Glutamatergic neuron (in vitro differentiated cells): Measurements from ENCODE around the gene SENP3. TPM values are rescaled to one million over a fixed set of nuclear protein-coding genes. Genes with fewer than 3 reads are reported as not detected.

ENCODE experiments used
- DNase-seq: peaks from one replicate; pipeline ENCODE4 v3.0.0; 2022
- H3K27ac Mint-ChIP-seq: one replicate; pipeline ENCODE4 v1.8.0; 2020; ENCODE audit warnings: mild to moderate bottlenecking, mixed read lengths, inconsistent platforms; ENCODE audit not compliant: unreplicated experiment
- H3K27me3 Mint-ChIP-seq: one replicate; pipeline ENCODE4 v1.8.0; 2020; ENCODE audit warnings: mild to moderate bottlenecking, moderate library complexity, mixed read lengths, inconsistent platforms; ENCODE audit not compliant: unreplicated experiment
- H3K36me3 Mint-ChIP-seq: one replicate; pipeline ENCODE4 v1.8.0; 2020; ENCODE audit warnings: mild to moderate bottlenecking, mixed read lengths, inconsistent platforms; ENCODE audit not compliant: unreplicated experiment
- H3K4me1 Mint-ChIP-seq: one replicate; pipeline ENCODE4 v1.8.0; 2020; ENCODE audit warnings: mild to moderate bottlenecking, low read depth, mixed read lengths, inconsistent platforms; ENCODE audit not compliant: unreplicated experiment
- H3K4me3 Mint-ChIP-seq: one replicate; pipeline ENCODE4 v1.8.0; 2020; ENCODE audit warnings: mild to moderate bottlenecking, mixed read lengths, inconsistent platforms; ENCODE audit not compliant: unreplicated experiment
- H3K9me3 Mint-ChIP-seq: one replicate; pipeline ENCODE4 v1.8.0; 2020; ENCODE audit warnings: mild to moderate bottlenecking, moderate library complexity, mixed read lengths, inconsistent platforms; ENCODE audit not compliant: unreplicated experiment
- CTCF ChIP-seq: fragments of 200-600 bp; sonication (generic); IDR thresholded peaks from one replicate; pipeline ENCODE4 v1.5.0; 2021; ENCODE audit not compliant: partially characterized antibody, unreplicated experiment
- total RNA-seq: library from RNA; stranded (reverse); fragmentation: NEBNext Ultra II Directional; extraction: Animal tissue kit (Norgen Biotek cat#: 25700); gene quantifications from one replicate; pipeline ENCODE4 v1.2.1, GENCODE V29; 2021; ENCODE audit not compliant: unreplicated experiment

SENP3 gene
- total RNA-seq, 1 donor from 2014 or later = 66.4 TPM

GRCh38 chr17:7558544-7559319 lies 3.0 kb upstream of the SENP3 start, which contains the start of gene TNFSF13:
TNFSF13 (plus strand) TSS chr17:7558750; CDS start chr17:7559040, 290 bp downstream.
- Mint-ChIP-seq H3K36me3 (peaks cover 2% of the 10 kb centered on the region), H3K4me1 (peaks cover 16% of the 10 kb centered on the region), H3K27me3 (peaks cover 10% of the 10 kb centered on the region), H3K4me3 (no peak within 1 kb of the TSS), H3K9me3 (peaks cover 17% of the 10 kb centered on the region), H3K27ac (no peak within 1 kb of the TSS)
- no peak for DNase-seq
- no peak for TF ChIP-seq CTCF

- Mint-ChIP-seq H3K27ac (no peak overlapping the region), H3K4me1 (peaks cover 16% of the 10 kb centered on the region), H3K4me3 (peak overlapping the region; percentile 96), H3K9me3 (peaks cover 17% of the 10 kb centered on the region), H3K27me3 (peaks cover 9% of the 10 kb centered on the region), H3K36me3 (no peaks in the 10 kb centered on the region)
- DNase-seq = no peak
- TF ChIP-seq CTCF = no peak
Observed at GRCh38 chr17:7559320-7560171, 2.2 kb upstream of the SENP3 start.

- Mint-ChIP-seq H3K4me3 (peak overlapping the region; percentile 96), H3K4me1 (peaks cover 12% of the 10 kb centered on the region)
Observed at GRCh38 chr17:7560172-7561027, 1.3 kb upstream of the SENP3 start.

GRCh38 chr17:7561028-7561575 lies 617 bp upstream of the SENP3 start:
- Mint-ChIP-seq H3K36me3 (no peaks in the 10 kb centered on the region), H3K27me3 (peaks cover 9% of the 10 kb centered on the region), H3K4me3 (peak overlapping the region; percentile 96), H3K4me1 (peaks cover 12% of the 10 kb centered on the region), H3K27ac (peak overlapping the region; percentile 89), H3K9me3 (peaks cover 16% of the 10 kb centered on the region)
- TF ChIP-seq CTCF = peak; percentile 27
- peak; percentile 92 for DNase-seq

More at GRCh38 chr17:7560172-7561027, 1.3 kb upstream of the SENP3 start:
- H3K27ac Mint-ChIP-seq = peak overlapping the region; percentile 89
- H3K36me3 Mint-ChIP-seq = no peaks in the 10 kb centered on the region
- TF ChIP-seq CTCF = peak; percentile 71
- H3K27me3 Mint-ChIP-seq = peaks cover 9% of the 10 kb centered on the region
- H3K9me3 Mint-ChIP-seq = peaks cover 16% of the 10 kb centered on the region
- peak; percentile 86 for DNase-seq
